ENCODE data around the gene TRANK1.

The TRANK1 gene

GRCh38 chr3:36837089-36837488, 107.8 kb downstream of the TRANK1 start:
- no peak for DNase-seq

- no peak for DNase-seq
Observed at GRCh38 chr3:36833160-36833814, 111.6 kb downstream of the TRANK1 start.

- DNase-seq, result no peak
Observed at GRCh38 chr3:36832406-36832805, 112.4 kb downstream of the TRANK1 start.

- DNase-seq, result no peak
Observed at GRCh38 chr3:36827133-36827532, 117.7 kb downstream of the TRANK1 start.

GRCh38 chr3:36826240-36826639, 118.6 kb downstream of the TRANK1 start:
- DNase-seq, result no peak

- no peak for DNase-seq
Observed at GRCh38 chr3:36824443-36824842, 120.4 kb downstream of the TRANK1 start.

GRCh38 chr3:36823806-36824205, 121.0 kb downstream of the TRANK1 start:
- DNase-seq, result no peak

- DNase-seq, result no peak
Observed at GRCh38 chr3:36820083-36820482, 124.8 kb downstream of the TRANK1 start.

GRCh38 chr3:36817806-36818533, 126.9 kb downstream of the TRANK1 start:
- DNase-seq, result no peak

GRCh38 chr3:36815375-36815774, 129.5 kb downstream of the TRANK1 start:
- no peak for DNase-seq

GRCh38 chr3:36814776-36815175, 130.1 kb downstream of the TRANK1 start:
- no peak for DNase-seq

- DNase-seq, result no peak
Observed at GRCh38 chr3:36814066-36814717, 130.7 kb downstream of the TRANK1 start.

GRCh38 chr3:36813305-36813704, 131.5 kb downstream of the TRANK1 start:
- DNase-seq, result no peak

GRCh38 chr3:36812240-36812639, 132.6 kb downstream of the TRANK1 start:
- no peak for DNase-seq

- no peak for DNase-seq
Observed at GRCh38 chr3:36811768-36812167, 133.1 kb downstream of the TRANK1 start.

- no peak for DNase-seq
Observed at GRCh38 chr3:36804295-36805055, 140.4 kb downstream of the TRANK1 start.

GRCh38 chr3:36803091-36803791, 141.6 kb downstream of the TRANK1 start:
- DNase-seq, result no peak

GRCh38 chr3:36800533-36801116, 144.2 kb downstream of the TRANK1 start:
- DNase-seq, result no peak

- DNase-seq, result no peak
Observed at GRCh38 chr3:36796881-36797280, 148.0 kb downstream of the TRANK1 start.

GRCh38 chr3:36796161-36796560, 148.7 kb downstream of the TRANK1 start:
- DNase-seq, result no peak

GRCh38 chr3:36795622-36796021, 149.2 kb downstream of the TRANK1 start:
- no peak for DNase-seq

GRCh38 chr3:36792342-36792741, 152.5 kb downstream of the TRANK1 start:
- DNase-seq, result no peak
